ENCODE results near the gene FBXL14. TPM values are rescaled to one million over a fixed set of nuclear protein-coding genes. Genes with fewer than 3 reads are reported as not detected.

The FBXL14 gene
- total RNA-seq, 1 experiment from 2014 or later, result 18.3 TPM

- H3F3A ChIP-seq (ENCODE audit: low read length, unreplicated experiment), result no peaks in the 10 kb centered on the region
- peak; percentile 68 for ATAC-seq
- no peaks in the 10 kb centered on the region for H4K20me1 ChIP-seq (ENCODE audit: low read length)
Observed at GRCh38 chr12:1634590-1635191, 40.3 kb upstream of the FBXL14 start.

DNA sequence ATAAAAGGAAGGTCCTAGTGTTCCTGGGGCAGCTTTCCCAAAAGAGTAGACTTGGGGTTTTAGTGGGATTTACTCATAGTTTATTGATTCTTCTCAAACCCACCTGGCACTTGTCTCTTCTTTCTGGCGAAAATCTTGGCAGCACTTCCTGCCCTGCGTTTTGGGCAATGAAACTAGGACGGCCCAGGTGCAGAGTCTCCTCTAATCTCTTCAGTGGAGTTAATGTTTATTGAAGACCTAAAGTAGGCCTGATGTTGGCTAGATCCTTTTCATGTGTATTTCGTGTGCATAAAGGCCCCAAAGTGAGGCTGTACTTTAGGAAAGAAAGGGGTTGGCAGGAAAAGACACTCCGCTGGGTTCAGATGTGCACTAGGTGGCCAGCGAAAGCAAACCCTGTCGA is 39.8 kb upstream of the FBXL14 start:
- H3K9ac ChIP-seq (ENCODE audit: low read length), result no peak overlapping the region
- H3F3A ChIP-seq (ENCODE audit: low read length, unreplicated experiment), result no peaks in the 10 kb centered on the region
- H3K27me3 ChIP-seq (ENCODE audit: low read length), result peaks cover 10% of the 10 kb centered on the region
- ChIA-PET CTCF (interaction anchor here (0.5 to 1.1 kb wide), 6 partner anchors 10 to 376 kb away, joined by 3 to 10 read pairs (median 4); partner anchors contain the start of gene ADIPOR2), POLR2A (ENCODE audit: unreplicated experiment) (no interaction called here)
- no peaks in the 10 kb centered on the region for H3K9me3 ChIP-seq (ENCODE audit: low read length)
- no peak overlapping the region for H3K4me2 ChIP-seq (ENCODE audit: low read length)
- no TSS peak for BruUV-seq (replicated peaks)
- H3K4me3 ChIP-seq (ENCODE audit: low read length), result no peak overlapping the region
- intact Hi-C loops (cut with micrococcal nuclease), result loop anchor here (5.0 kb wide), 2 partner anchors 158 to 303 kb away; no protein-coding TSS in a partner anchor
- no peaks in the 10 kb centered on the region for H3K36me3 ChIP-seq (ENCODE audit: low read depth, low read length)
- TF ChIP-seq, protein P1, sequence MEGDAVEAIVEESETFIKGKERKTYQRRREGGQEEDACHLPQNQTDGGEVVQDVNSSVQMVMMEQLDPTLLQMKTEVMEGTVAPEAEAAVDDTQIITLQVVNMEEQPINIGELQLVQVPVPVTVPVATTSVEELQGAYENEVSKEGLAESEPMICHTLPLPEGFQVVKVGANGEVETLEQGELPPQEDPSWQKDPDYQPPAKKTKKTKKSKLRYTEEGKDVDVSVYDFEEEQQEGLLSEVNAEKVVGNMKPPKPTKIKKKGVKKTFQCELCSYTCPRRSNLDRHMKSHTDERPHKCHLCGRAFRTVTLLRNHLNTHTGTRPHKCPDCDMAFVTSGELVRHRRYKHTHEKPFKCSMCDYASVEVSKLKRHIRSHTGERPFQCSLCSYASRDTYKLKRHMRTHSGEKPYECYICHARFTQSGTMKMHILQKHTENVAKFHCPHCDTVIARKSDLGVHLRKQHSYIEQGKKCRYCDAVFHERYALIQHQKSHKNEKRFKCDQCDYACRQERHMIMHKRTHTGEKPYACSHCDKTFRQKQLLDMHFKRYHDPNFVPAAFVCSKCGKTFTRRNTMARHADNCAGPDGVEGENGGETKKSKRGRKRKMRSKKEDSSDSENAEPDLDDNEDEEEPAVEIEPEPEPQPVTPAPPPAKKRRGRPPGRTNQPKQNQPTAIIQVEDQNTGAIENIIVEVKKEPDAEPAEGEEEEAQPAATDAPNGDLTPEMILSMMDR (conservative IDR thresholded peaks at IDR 0.05; ENCODE audit: low read depth, low read length), result no peak
- TF ChIP-seq EZH2 (IDR thresholded peaks at IDR 0.05; ENCODE audit: low read length, unreplicated experiment) (no peak), EZH2phosphoT487 (IDR thresholded peaks at IDR 0.05; ENCODE audit: borderline replicate concordance, low read length) (no peak)
- DNase-seq, result no peak
- no peak overlapping the region for H3K27ac ChIP-seq (ENCODE audit: low read length)
- 0 out of 2 replicates have a peak, but pooled peaks cover 7% of the 10 kb centered on the region for H3K4me1 ChIP-seq (ENCODE audit: insufficient read depth, low read length)
- H4K20me1 ChIP-seq (ENCODE audit: low read length), result no peaks in the 10 kb centered on the region
- no peak for ATAC-seq
- no peak overlapping the region for H2AFZ ChIP-seq (ENCODE audit: low read length)
- no peaks in the 10 kb centered on the region for H3K9me2 ChIP-seq (replicated peaks; ENCODE audit: low read length)
- no peaks in the 10 kb centered on the region for H3K79me2 ChIP-seq (ENCODE audit: low read length)

More at GRCh38 chr12:1634590-1635191, 40.3 kb upstream of the FBXL14 start:
- ChIA-PET CTCF (interaction anchor here (0.5 to 1.1 kb wide), 8 partner anchors 9 to 450 kb away, joined by 3 to 10 read pairs (median 4); partner anchors contain the start of gene ADIPOR2), POLR2A (ENCODE audit: unreplicated experiment) (no interaction called here)
- Histone ChIP-seq H3K27ac (ENCODE audit: low read length) (no peak overlapping the region), H3K9me3 (ENCODE audit: low read length) (no peaks in the 10 kb centered on the region), H3K4me1 (ENCODE audit: insufficient read depth, low read length) (0 out of 2 replicates have a peak, but pooled peaks cover 2% of the 10 kb centered on the region), H3K27me3 (ENCODE audit: low read length) (peaks cover 5% of the 10 kb centered on the region), H2AFZ (ENCODE audit: low read length) (no peak overlapping the region), H3K9ac (ENCODE audit: low read length) (no peak overlapping the region), H3K4me3 (ENCODE audit: low read length) (no peak overlapping the region), H3K9me2 (replicated peaks; ENCODE audit: low read length) (no peaks in the 10 kb centered on the region), H3K36me3 (ENCODE audit: low read depth, low read length) (no peaks in the 10 kb centered on the region), H3K79me2 (ENCODE audit: low read length) (no peaks in the 10 kb centered on the region), H3K4me2 (ENCODE audit: low read length) (no peak overlapping the region)
- DNase-seq, result peak; percentile 78
- TF ChIP-seq, protein P1 (conservative IDR thresholded peaks at IDR 0.05; ENCODE audit: low read depth, low read length), result peak; percentile 86
- TF ChIP-seq EZH2 (IDR thresholded peaks at IDR 0.05; ENCODE audit: low read length, unreplicated experiment), result no peak
- intact Hi-C loops (cut with micrococcal nuclease), result loop anchor here (5.0 kb wide), 2 partner anchors 158 to 303 kb away; no protein-coding TSS in a partner anchor
- no TSS peak for BruUV-seq (replicated peaks)

DNA sequence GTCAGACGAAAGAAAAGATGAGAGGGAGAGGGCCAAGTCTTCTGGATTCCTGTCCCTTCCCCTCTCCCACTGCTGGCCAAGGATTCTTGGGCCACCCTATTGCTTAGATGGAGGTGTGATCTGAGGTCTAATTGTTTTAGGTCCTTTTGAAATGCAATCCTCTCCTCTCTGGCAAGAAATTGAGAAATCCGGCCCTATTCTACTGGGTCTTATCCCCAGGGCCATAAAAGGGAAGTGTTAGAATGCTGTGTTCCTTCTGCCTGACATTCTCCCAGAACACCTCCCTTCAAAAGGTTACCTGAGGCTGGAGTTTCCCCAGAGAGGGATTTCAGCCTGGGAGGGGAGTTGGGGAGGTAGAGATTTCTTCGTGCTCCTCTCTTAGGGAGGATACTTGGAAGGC is 39.1 kb upstream of the FBXL14 start:
- CTCF ChIA-PET, result no interaction called here
- POLR2A ChIA-PET (ENCODE audit: unreplicated experiment), result no interaction called here
- no peak overlapping the region for H3K27ac ChIP-seq (ENCODE audit: low read length)
- peaks cover 14% of the 10 kb centered on the region for H3K27me3 ChIP-seq (ENCODE audit: low read length)
- no peaks in the 10 kb centered on the region for H3K36me3 ChIP-seq (ENCODE audit: low read depth, low read length)
- no TSS peak for BruUV-seq (replicated peaks)
- H3K4me1 ChIP-seq (ENCODE audit: insufficient read depth, low read length), result 0 out of 2 replicates have a peak, but pooled peaks cover 9% of the 10 kb centered on the region
- intact Hi-C loops (cut with micrococcal nuclease), result loop anchor here (5.0 kb wide), 2 partner anchors 159 to 304 kb away; no protein-coding TSS in a partner anchor
- H4K20me1 ChIP-seq (ENCODE audit: low read length), result no peaks in the 10 kb centered on the region
- no peak overlapping the region for H2AFZ ChIP-seq (ENCODE audit: low read length)
- DNase-seq (no peak), ATAC-seq (no peak)
- H3K9ac ChIP-seq (ENCODE audit: low read length), result no peak overlapping the region
- H3K79me2 ChIP-seq (ENCODE audit: low read length), result no peaks in the 10 kb centered on the region
- TF ChIP-seq EZH2phosphoT487 (IDR thresholded peaks at IDR 0.05; ENCODE audit: borderline replicate concordance, low read length) (no peak), EZH2 (IDR thresholded peaks at IDR 0.05; ENCODE audit: low read length, unreplicated experiment) (no peak)
- TF ChIP-seq, protein P1 (conservative IDR thresholded peaks at IDR 0.05; ENCODE audit: low read depth, low read length), result no peak
- no peak overlapping the region for H3K4me2 ChIP-seq (ENCODE audit: low read length)
- no peaks in the 10 kb centered on the region for H3F3A ChIP-seq (ENCODE audit: low read length, unreplicated experiment)
- H3K4me3 ChIP-seq (ENCODE audit: low read length), result no peak overlapping the region
- H3K9me2 ChIP-seq (replicated peaks; ENCODE audit: low read length), result no peaks in the 10 kb centered on the region
- no peaks in the 10 kb centered on the region for H3K9me3 ChIP-seq (ENCODE audit: low read length)
